ENCODE results near the gene NUP153. TPM values are rescaled to one million over a fixed set of nuclear protein-coding genes. Genes with fewer than 3 reads are reported as not detected.

NUP153 gene
- total RNA-seq, 3 donors from 2014 or later (not counting 1 experiment from before 2014, with no cell fraction given): 67.5 to 74.9 (median 68.0) TPM

GRCh38 chr6:17744019-17744756 is 37.5 kb upstream of the NUP153 start:
- WGBS (ENCODE audit: insufficient coverage): 61% methylated on average over 11 of the region's 11 CpGs
- H3K27me3 ChIP-seq (ENCODE audit: control insufficient read depth, insufficient read depth, low read length): no peaks in the 10 kb centered on the region
- H3K9me3 Mint-ChIP-seq: no peaks in the 10 kb centered on the region
- no peak overlapping the region for H3K4me3 Mint-ChIP-seq
- H3K27ac ChIP-seq (ENCODE audit: low read length): no peak overlapping the region
- no peaks in the 10 kb centered on the region for H3K27me3 Mint-ChIP-seq (ENCODE audit: low read depth in 2 of 2)
- H3K4me1 Mint-ChIP-seq: no peaks in the 10 kb centered on the region
- TF ChIP-seq CTCF (IDR thresholded peaks at IDR 0.05): no peak
- no peaks in the 10 kb centered on the region for H3K4me1 ChIP-seq (ENCODE audit: control insufficient read depth, insufficient read depth, low read length)
- no peaks in the 10 kb centered on the region for H3K36me3 ChIP-seq (ENCODE audit: control insufficient read depth, insufficient read depth, low read length)
- intact Hi-C loops (cut with micrococcal nuclease): no loop called here
- H3K27ac Mint-ChIP-seq: no peak overlapping the region
- ATAC-seq (no peak), DNase-seq (no peak)
- no peaks in the 10 kb centered on the region for H3K9me3 ChIP-seq (ENCODE audit: control insufficient read depth, insufficient read depth, low read length)
- H3K4me3 ChIP-seq (ENCODE audit: low read length): no peak overlapping the region
- peaks cover 2% of the 10 kb centered on the region for H3K36me3 Mint-ChIP-seq

- Mint-ChIP-seq H3K36me3 (peaks cover 14% of the 10 kb centered on the region), H3K4me1 (no peaks in the 10 kb centered on the region), H3K4me3 (no peak overlapping the region), H3K27ac (no peak overlapping the region), H3K27me3 (ENCODE audit: low read depth in 2 of 2) (no peaks in the 10 kb centered on the region), H3K9me3 (peaks cover 7 to 8% of the 10 kb centered on the region in 2 donors)
- no peaks in the 10 kb centered on the region for H3K27me3 ChIP-seq (ENCODE audit: control insufficient read depth, insufficient read depth, low read length)
- no peak for TF ChIP-seq CTCF (IDR thresholded peaks at IDR 0.05)
- ATAC-seq: no peak
- no peaks in the 10 kb centered on the region for H3K36me3 ChIP-seq (ENCODE audit: control insufficient read depth, insufficient read depth, low read length)
- no peak overlapping the region for H3K4me3 ChIP-seq (ENCODE audit: low read length)
- H3K27ac ChIP-seq (ENCODE audit: low read length): no peak overlapping the region
- WGBS (ENCODE audit: insufficient coverage): 52% methylated on average over 8 of the region's 8 CpGs
- no peaks in the 10 kb centered on the region for H3K4me1 ChIP-seq (ENCODE audit: control insufficient read depth, insufficient read depth, low read length)
- peaks cover 7% of the 10 kb centered on the region for H3K9me3 ChIP-seq (ENCODE audit: control insufficient read depth, insufficient read depth, low read length)
- no peak for DNase-seq
- intact Hi-C loops (cut with micrococcal nuclease): no loop called here
These were observed 34.8 kb upstream of the NUP153 start for GRCh38 chr6:17741507-17741906.

GRCh38 chr6:17740559-17741220 is 34.0 kb upstream of the NUP153 start:
- no peaks in the 10 kb centered on the region for H3K4me1 ChIP-seq (ENCODE audit: control insufficient read depth, insufficient read depth, low read length)
- Mint-ChIP-seq H3K36me3 (peaks cover 14% of the 10 kb centered on the region), H3K4me1 (no peaks in the 10 kb centered on the region), H3K4me3 (no peak overlapping the region), H3K9me3 (peaks cover 7 to 8% of the 10 kb centered on the region in 2 donors), H3K27ac (no peak overlapping the region), H3K27me3 (ENCODE audit: low read depth in 2 of 2) (no peaks in the 10 kb centered on the region)
- H3K27me3 ChIP-seq (ENCODE audit: control insufficient read depth, insufficient read depth, low read length): no peaks in the 10 kb centered on the region
- no peak for ATAC-seq
- H3K27ac ChIP-seq (ENCODE audit: low read length): no peak overlapping the region
- no peaks in the 10 kb centered on the region for H3K36me3 ChIP-seq (ENCODE audit: control insufficient read depth, insufficient read depth, low read length)
- H3K4me3 ChIP-seq (ENCODE audit: low read length): no peak overlapping the region
- DNase-seq: no peak
- intact Hi-C loops (cut with micrococcal nuclease): no loop called here
- no peak for TF ChIP-seq CTCF (IDR thresholded peaks at IDR 0.05)
- H3K9me3 ChIP-seq (ENCODE audit: control insufficient read depth, insufficient read depth, low read length): peaks cover 8% of the 10 kb centered on the region
- WGBS (ENCODE audit: insufficient coverage): 70% methylated on average over 5 of the region's 5 CpGs

Measured in natural killer cell (primary cell).